Ovary (tissue), 9 donors: ENCODE results near the gene FCAR. TPM values are rescaled to one million over a fixed set of nuclear protein-coding genes. Genes with fewer than 3 reads are reported as not detected.
"Not testable (repeated sequence)": the region's sequence is repeated elsewhere in the genome, so short reads cannot be mapped to it uniquely, and the experiment has no call there.

Experiments used
- DNase-seq, 5 donors: peaks; one replicate each; pipeline ENCODE4 v3.0.0-alpha.2; 2019 to 2020
- H3K27ac ChIP-seq, 2 donors: fragments of 200-600 bp; one replicate each; pipeline versions ENCODE4 v1.5.1 to v1.8.0; 2019 to 2022
- H3K27me3 ChIP-seq: fragments of 200-600 bp; one replicate; pipeline ENCODE4 v1.8.0; 2022
- H3K36me3 ChIP-seq: fragments of 200-600 bp; sonication (generic); one replicate; pipeline ENCODE4 v1.5.1; 2019
- H3K4me1 ChIP-seq: one replicate; pipeline ENCODE4 v1.8.1; 2013; ENCODE audit warnings: mild to moderate bottlenecking, moderate library complexity; ENCODE audit not compliant: insufficient read depth
- H3K4me3 ChIP-seq: fragments of 200-600 bp; sonication (generic); one replicate; pipeline ENCODE4 v1.5.1; 2017
- H3K9me3 ChIP-seq, 2 donors: fragments of 200-600 bp in 1 of 2; sonication (generic) in 1 of 2; one replicate each; pipeline versions ENCODE4 v1.5.1 to v1.8.1; 2013 to 2019; ENCODE audit warnings: mild to moderate bottlenecking in 1 of 2, moderate library complexity in 1 of 2
- EP300 ChIP-seq: sonication (generic); formaldehyde crosslinking; IDR thresholded peaks from one replicate; pipeline ENCODE4 v1.6.1; 2017; ENCODE audit warnings: antibody characterized with exemption
- POLR2A ChIP-seq: fragments of 450-650 bp; IDR thresholded peaks from one replicate; pipeline ENCODE4 v1.6.1; 2017; ENCODE audit warnings: antibody characterized with exemption, mild to moderate bottlenecking, moderate library complexity
- WGBS, 3 donors: extraction: QIAGEN DNeasy Blood & Tissue Kit in 1 of 3; methylation state at CpG; one replicate each; pipeline versions ENCODE4 v1.1.5 to v1.1.7; 2013 to 2017; 5-methylcytosine and 5-hydroxymethylcytosine counted together
- intact Hi-C, 4 donors: fragments of 100-400 bp; cut with DNase I; formaldehyde crosslinking; loops; one replicate each; pipeline versions ENCODE4 v1.11.0 to v1.15.1; 2022 to 2023
- polyA plus RNA-seq, 2 donors: library from polyadenylated mRNA; stranded (reverse); fragments of 200-250 nt in 1 of 2; fragments of 350-450 nt in 1 of 2; fragmentation: Illumina TruSeq in 1 of 2; extraction: RNeasy Lipid Tissue Mini Kit (QIAGEN cat#74804) in 1 of 2; gene quantifications; one replicate each; pipeline ENCODE4 v1.2.3, GENCODE V29; 2013 to 2014
- total RNA-seq, 7 donors: library from RNA; depleted of rRNA in 2 of 7; stranded (reverse); fragments of >200 nt in 2 of 7; fragmentation: NEBNext Ultra II Directional in 3 of 7; extraction: Animal tissue kit (Norgen Biotek cat#: 25700) in 3 of 7; gene quantifications; one replicate each; pipeline versions ENCODE4 v1.1.0 to v1.2.4, GENCODE V29; 2016 to 2023
- TF ChIP-seq, protein P1 (sequence below), 3 donors: fragments of 450-650 bp in 2 of 3; fragments of 200-600 bp in 1 of 3; IDR thresholded peaks; one replicate each; pipeline versions ENCODE4 v1.5.1 to v1.8.0; 2016 to 2022; ENCODE audit warnings: antibody characterized with exemption in 3 of 3, mild to moderate bottlenecking in 1 of 3
- donor health status: DM: no; HTN: no; CAD: no; lungs with moderate emphysema.
- donor health status: DM: no; HTN: no; CAD: no.
- donor health status: Bipolar disorder and iron deficiency.
- donor health status: DM: yes; HTN: yes; CAD: no.
- donor health status: DM: no; HTN: no; CAD: no.
- donor health status: DM: yes; HTN: yes; CAD: no.

FCAR gene
- total and polyA plus RNA-seq, 9 donors: 0.13 to 2.8 (median 1.3) TPM; not detected in 4

DNA sequence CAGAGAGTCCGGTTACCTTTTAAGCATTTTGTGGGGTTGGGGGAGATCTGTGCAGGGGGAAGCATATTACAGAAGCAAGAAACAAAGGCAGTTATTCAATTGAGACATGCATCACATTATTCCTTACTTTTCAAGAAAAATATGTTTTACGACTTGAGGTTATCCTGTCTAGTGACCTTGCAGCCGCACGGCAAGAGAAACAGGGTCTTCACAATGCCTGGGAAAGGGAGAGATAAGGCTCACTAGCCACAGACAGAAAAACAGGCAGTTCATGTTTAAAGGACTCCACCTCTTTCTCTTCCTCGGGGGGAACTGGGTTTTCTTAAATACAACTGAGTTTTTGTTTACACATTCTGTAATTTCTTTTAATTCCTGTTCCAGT is 31.4 kb downstream of the FCAR start:
- Histone ChIP-seq H3K4me3 (no peak overlapping the region), H3K36me3 (no peaks in the 10 kb centered on the region), H3K4me1 (no peaks in the 10 kb centered on the region), H3K27ac (no peak overlapping the region), H3K27me3 (no peaks in the 10 kb centered on the region), H3K9me3 (no peaks in the 10 kb centered on the region)
- DNase-seq: no peak
- intact Hi-C loops: no loop called here
- WGBS, 3 donors: 20 to 26% (median 25%) methylated on average over 5 of the region's 5 CpGs
- TF ChIP-seq POLR2A (no peak), EP300 (no peak)
- TF ChIP-seq, protein P1, sequence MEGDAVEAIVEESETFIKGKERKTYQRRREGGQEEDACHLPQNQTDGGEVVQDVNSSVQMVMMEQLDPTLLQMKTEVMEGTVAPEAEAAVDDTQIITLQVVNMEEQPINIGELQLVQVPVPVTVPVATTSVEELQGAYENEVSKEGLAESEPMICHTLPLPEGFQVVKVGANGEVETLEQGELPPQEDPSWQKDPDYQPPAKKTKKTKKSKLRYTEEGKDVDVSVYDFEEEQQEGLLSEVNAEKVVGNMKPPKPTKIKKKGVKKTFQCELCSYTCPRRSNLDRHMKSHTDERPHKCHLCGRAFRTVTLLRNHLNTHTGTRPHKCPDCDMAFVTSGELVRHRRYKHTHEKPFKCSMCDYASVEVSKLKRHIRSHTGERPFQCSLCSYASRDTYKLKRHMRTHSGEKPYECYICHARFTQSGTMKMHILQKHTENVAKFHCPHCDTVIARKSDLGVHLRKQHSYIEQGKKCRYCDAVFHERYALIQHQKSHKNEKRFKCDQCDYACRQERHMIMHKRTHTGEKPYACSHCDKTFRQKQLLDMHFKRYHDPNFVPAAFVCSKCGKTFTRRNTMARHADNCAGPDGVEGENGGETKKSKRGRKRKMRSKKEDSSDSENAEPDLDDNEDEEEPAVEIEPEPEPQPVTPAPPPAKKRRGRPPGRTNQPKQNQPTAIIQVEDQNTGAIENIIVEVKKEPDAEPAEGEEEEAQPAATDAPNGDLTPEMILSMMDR (IDR thresholded peaks at IDR 0.05): no peak

DNA sequence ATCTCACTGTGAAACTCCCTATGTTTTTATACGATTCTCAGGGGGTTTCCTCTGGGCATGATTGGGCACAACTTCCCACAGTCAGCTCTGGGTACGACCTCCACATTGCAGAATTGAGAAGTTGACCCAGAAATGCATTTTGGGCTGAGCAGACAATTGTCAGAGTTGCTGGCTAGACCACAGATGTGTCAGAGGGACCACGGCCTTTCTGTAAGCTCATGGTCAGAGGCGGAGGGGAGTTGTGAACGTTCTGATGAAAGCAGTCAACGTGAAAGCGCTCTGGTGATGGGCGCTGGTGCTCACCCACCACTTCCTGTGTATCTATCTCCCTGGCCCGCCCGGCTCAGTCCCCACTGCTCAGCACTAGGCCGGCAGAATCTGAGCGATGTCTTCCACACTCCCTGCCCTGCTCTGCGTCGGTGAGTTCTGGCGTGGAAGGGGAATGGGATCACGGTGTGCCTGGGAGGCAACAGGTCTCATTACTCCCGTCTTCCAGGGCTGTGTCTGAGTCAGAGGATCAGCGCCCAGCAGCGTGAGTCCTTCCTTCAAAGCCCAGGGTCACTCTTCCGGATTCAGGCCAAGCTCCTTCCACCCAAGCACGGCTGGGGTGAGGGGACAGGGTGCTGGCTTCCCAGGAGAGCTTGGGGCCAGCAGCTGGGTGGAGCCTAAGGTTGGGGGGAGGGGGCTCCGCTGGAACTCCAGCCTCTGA is 31.9 kb downstream of the FCAR start, which contains the start of gene NCR1:
TSS of gene NCR1 (plus strand) at position 346 of the 709 bp plus-strand sequence. CDS start at position 386, 40 bp downstream.
- DNase-seq: no peak
- Histone ChIP-seq H3K4me3 (no peak within 1 kb of the TSS), H3K27me3 (no peaks in the 10 kb centered on the region), H3K27ac (no peak within 1 kb of the TSS), H3K4me1 (no peaks in the 10 kb centered on the region), H3K36me3 (no peaks in the 10 kb centered on the region), H3K9me3 (no peaks in the 10 kb centered on the region)
- intact Hi-C loops: no loop called here
- 24 to 32% (median 31%) methylated on average over 21 to 22 of the region's 22 CpGs for WGBS, 3 donors
- no peak for TF ChIP-seq EP300
- TF ChIP-seq, protein P1 (IDR thresholded peaks at IDR 0.05): no peak
- TF ChIP-seq POLR2A: no peak

DNA sequence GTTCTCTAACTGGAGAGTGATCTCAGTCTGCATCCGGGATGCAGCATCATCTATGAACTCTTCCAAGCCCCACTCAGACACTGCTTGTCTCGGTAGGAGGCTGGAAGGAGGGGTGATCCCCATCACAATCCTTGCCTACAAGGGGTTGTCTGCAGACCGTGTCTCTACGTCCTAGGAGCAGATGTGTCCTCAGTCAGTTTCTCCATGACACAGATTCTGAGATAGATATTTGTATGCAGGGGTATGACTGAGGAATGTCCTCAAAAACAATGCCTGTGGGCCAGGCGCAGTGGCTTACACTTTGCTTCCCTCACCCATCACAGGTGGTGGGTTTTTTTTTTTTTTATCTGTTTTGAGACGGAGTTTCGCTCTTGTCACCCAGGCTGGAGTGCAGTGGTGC is 32.8 kb downstream of the FCAR start:
- TF ChIP-seq EP300 (no peak), POLR2A (no peak)
- TF ChIP-seq, protein P1 (IDR thresholded peaks at IDR 0.05): no peak
- no peaks in the 10 kb centered on the region for H3K9me3 ChIP-seq
- H3K4me1 ChIP-seq: no peaks in the 10 kb centered on the region
- H3K36me3 ChIP-seq: no peaks in the 10 kb centered on the region
- H3K27ac ChIP-seq: no peak overlapping the region
- intact Hi-C loops: no loop called here
- WGBS, 3 donors: 76 to 92% (median 90%) methylated on average over 7 of the region's 7 CpGs
- H3K27me3 ChIP-seq: no peaks in the 10 kb centered on the region
- no peak overlapping the region for H3K4me3 ChIP-seq
- DNase-seq: no peak

DNA sequence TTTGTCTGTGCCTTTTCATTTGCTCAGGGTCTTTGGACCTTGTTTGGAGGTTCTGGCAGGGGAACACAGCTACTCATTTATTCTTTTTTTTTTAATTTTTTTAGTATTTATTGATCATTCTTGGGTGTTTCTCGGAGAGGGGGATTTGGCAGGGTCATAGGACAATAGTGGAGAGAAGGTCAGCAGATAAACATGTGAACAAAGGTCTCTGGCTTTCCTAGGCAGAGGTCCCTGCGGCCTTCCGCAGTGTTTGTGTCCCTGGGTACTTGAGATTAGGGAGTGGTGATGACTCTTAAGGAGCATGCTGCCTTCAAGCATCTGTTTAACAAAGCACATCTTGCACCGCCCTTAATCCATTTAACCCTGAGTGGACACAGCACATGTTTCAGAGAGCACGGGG is 33.9 kb downstream of the FCAR start:
- intact Hi-C loops, H3K36me3 ChIP-seq, H3K9me3 ChIP-seq, H3K27me3 ChIP-seq, H3K4me3 ChIP-seq, H3K4me1 ChIP-seq, H3K27ac ChIP-seq, DNase-seq: not testable (repeated sequence)
- 79 to 89% (median 79%) methylated on average over 4 to 5 of the region's 5 CpGs for WGBS, 3 donors

DNA sequence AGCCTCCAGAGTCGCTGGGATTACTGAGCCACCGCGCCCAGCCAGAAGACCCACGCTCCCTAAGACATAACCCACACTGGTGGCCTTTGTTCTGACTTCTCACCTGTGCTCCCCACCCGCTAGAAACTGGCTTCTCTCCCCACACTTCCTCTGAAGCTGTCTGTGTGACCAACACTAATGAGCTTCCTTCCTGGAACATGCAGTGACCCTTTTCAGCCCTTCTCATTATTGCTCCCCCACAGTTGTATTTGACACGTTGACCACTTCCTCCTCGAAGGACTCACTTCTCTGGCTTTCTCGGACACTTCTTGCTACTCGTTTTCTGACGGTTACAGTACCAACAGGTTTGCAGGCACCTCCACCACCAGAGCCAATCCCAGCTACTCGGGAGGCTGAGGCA is 42.8 kb downstream of the FCAR start:
- 71 to 76% (median 71%) methylated on average over 11 of the region's 11 CpGs for WGBS, 3 donors

More for the DNA sequence above, 42.8 kb downstream of the FCAR start:
- TF ChIP-seq POLR2A (no peak), EP300 (no peak)
- TF ChIP-seq, protein P1 (IDR thresholded peaks at IDR 0.05): no peak
- no peak for DNase-seq
- Histone ChIP-seq H3K4me3 (no peak overlapping the region), H3K27me3 (no peaks in the 10 kb centered on the region), H3K36me3 (no peaks in the 10 kb centered on the region), H3K9me3 (no peaks in the 10 kb centered on the region), H3K27ac (no peak overlapping the region), H3K4me1 (no peaks in the 10 kb centered on the region)
- intact Hi-C loops: no loop called here
